WTC11 (cell line): ENCODE data around the gene ZNF142. TPM values are rescaled to one million over a fixed set of nuclear protein-coding genes. Genes with fewer than 3 reads are reported as not detected.

ENCODE experiments used
- ATAC-seq: fragments of 200-7000 bp; cut with Tn5 transposase; 2 replicates; pipeline ENCODE4 v1.10.0; 2021; ENCODE audit warnings: mild to moderate bottlenecking, moderate library complexity
- CTCF ChIA-PET: fragments of 300-600 bp; sonication (Branson Sonifier 250); formaldehyde crosslinking; loops from one replicate; lab custom pipeline; 2021; ENCODE audit warnings: antibody characterized with exemption; lab: Charles Lee
- POLR2A ChIA-PET: fragments of 350-600 bp; sonication (Branson Sonifier 250); formaldehyde crosslinking; loops from one replicate; lab custom pipeline; 2021; ENCODE audit warnings: antibody characterized with exemption; lab: Charles Lee
- DNase-seq: peaks from one replicate; pipeline ENCODE4 v3.0.0; 2021; ENCODE audit warnings: low spot score
- H3K27ac Mint-ChIP-seq: 2 replicates; pipeline ENCODE4 v1.8.0; 2021; ENCODE audit warnings: mixed read lengths
- H3K27me3 Mint-ChIP-seq: 2 replicates; pipeline ENCODE4 v1.8.0; 2021; ENCODE audit warnings: low read depth, mild to moderate bottlenecking, moderate library complexity, mixed read lengths
- H3K36me3 Mint-ChIP-seq: 2 replicates; pipeline ENCODE4 v1.8.0; 2021; ENCODE audit warnings: mixed read lengths
- H3K4me1 Mint-ChIP-seq: 2 replicates; pipeline ENCODE4 v1.8.0; 2022; ENCODE audit warnings: mixed read lengths
- H3K4me3 Mint-ChIP-seq: 2 replicates; pipeline ENCODE4 v1.8.0; 2021; ENCODE audit warnings: mild to moderate bottlenecking, moderate library complexity, mixed read lengths
- H3K9me3 Mint-ChIP-seq: 2 replicates; pipeline ENCODE4 v1.8.0; 2021; ENCODE audit warnings: mixed read lengths
- ATF1 ChIP-seq: sonication (generic); formaldehyde crosslinking; IDR thresholded peaks from 2 replicates; pipeline ENCODE4 v1.8.1; 2023; ENCODE audit warnings: mild to moderate bottlenecking, moderate library complexity, missing genetic modification reagents
- CBFB ChIP-seq: sonication (generic); formaldehyde crosslinking; IDR thresholded peaks from 2 replicates; pipeline ENCODE4 v1.8.1; 2022; ENCODE audit warnings: mild to moderate bottlenecking, low read depth, missing genetic modification reagents
- CREM ChIP-seq: sonication (generic); formaldehyde crosslinking; IDR thresholded peaks from 2 replicates; pipeline ENCODE4 v1.8.1; 2022; ENCODE audit warnings: mild to moderate bottlenecking, missing genetic modification reagents, moderate library complexity
- ELF4 ChIP-seq: sonication (generic); formaldehyde crosslinking; IDR thresholded peaks from 2 replicates; pipeline ENCODE4 v1.8.1; 2022; ENCODE audit warnings: low read depth, mild to moderate bottlenecking, moderate library complexity, missing genetic modification reagents
- FOXK1 ChIP-seq: sonication (generic); formaldehyde crosslinking; IDR thresholded peaks from 2 replicates; pipeline ENCODE4 v1.8.0; 2022; ENCODE audit warnings: mild to moderate bottlenecking, moderate library complexity, missing genetic modification reagents
- GRHL2 ChIP-seq: fragments of 250-450 bp; sonication (Bioruptor Pico); IDR thresholded peaks from 2 replicates; pipeline ENCODE4 v1.8.0; 2022; ENCODE audit warnings: mild to moderate bottlenecking, moderate library complexity; ENCODE audit not compliant: insufficient replicate concordance, severe bottlenecking
- NFE2L1 ChIP-seq: sonication (generic); formaldehyde crosslinking; IDR thresholded peaks from 2 replicates; pipeline ENCODE4 v1.8.1; 2023; ENCODE audit warnings: missing genetic modification reagents
- NR1H2 ChIP-seq: sonication (generic); formaldehyde crosslinking; IDR thresholded peaks from 2 replicates; pipeline ENCODE4 v1.9.0; 2021; ENCODE audit warnings: mild to moderate bottlenecking, moderate library complexity, missing genetic modification reagents
- OVOL2 ChIP-seq: fragments of 250-450 bp; sonication (Bioruptor Pico); IDR thresholded peaks from 2 replicates; pipeline ENCODE4 v1.9.0; 2021; ENCODE audit warnings: mild to moderate bottlenecking, borderline replicate concordance
- RELA ChIP-seq: sonication (generic); formaldehyde crosslinking; IDR thresholded peaks from 2 replicates; pipeline ENCODE4 v1.8.1; 2022; ENCODE audit warnings: missing genetic modification reagents, mild to moderate bottlenecking, borderline replicate concordance
- RORB ChIP-seq: fragments of 250-450 bp; sonication (Bioruptor Pico); IDR thresholded peaks from 2 replicates; pipeline ENCODE4 v1.9.0; 2021; ENCODE audit warnings: mild to moderate bottlenecking
- SOX15 ChIP-seq: fragments of 250-450 bp; sonication (Bioruptor Pico); IDR thresholded peaks from 2 replicates; pipeline ENCODE4 v1.9.0; 2021; ENCODE audit warnings: mild to moderate bottlenecking
- TCF7 ChIP-seq: sonication (generic); formaldehyde crosslinking; IDR thresholded peaks from 2 replicates; pipeline ENCODE4 v1.8.0; 2022; ENCODE audit warnings: mild to moderate bottlenecking, low read depth, missing genetic modification reagents, moderate library complexity
- ZNF121 ChIP-seq: sonication (generic); formaldehyde crosslinking; IDR thresholded peaks from 2 replicates; pipeline ENCODE4 v1.8.0; 2023; ENCODE audit warnings: missing genetic modification reagents
- ZNF138 ChIP-seq: sonication (generic); formaldehyde crosslinking; conservative IDR thresholded peaks from 2 replicates; pipeline ENCODE4 v1.8.1; 2022; ENCODE audit warnings: mild to moderate bottlenecking, moderate library complexity, missing genetic modification reagents
- ZNF219 ChIP-seq: sonication (generic); formaldehyde crosslinking; IDR thresholded peaks from 2 replicates; pipeline ENCODE4 v1.8.0; 2023; ENCODE audit warnings: missing genetic modification reagents, mild to moderate bottlenecking, borderline replicate concordance
- total RNA-seq: library from RNA; stranded (reverse); gene quantifications from 3 replicates; pipeline ENCODE4 v1.2.3, GENCODE V29; 2021
- TF ChIP-seq, protein P1 (sequence below): fragments of 250-450 bp; sonication (Bioruptor Pico); IDR thresholded peaks from 2 replicates; pipeline ENCODE4 v1.9.0; 2021; ENCODE audit warnings: mild to moderate bottlenecking
- TF ChIP-seq, protein P2 (sequence below): sonication (generic); formaldehyde crosslinking; conservative IDR thresholded peaks from 2 replicates; pipeline ENCODE4 v1.8.1; 2023; ENCODE audit warnings: mild to moderate bottlenecking, low read depth, missing genetic modification reagents, moderate library complexity
- TF ChIP-seq, protein P3 (sequence below): sonication (generic); formaldehyde crosslinking; IDR thresholded peaks from 2 replicates; pipeline ENCODE4 v1.8.1; 2023; ENCODE audit warnings: mild to moderate bottlenecking, missing genetic modification reagents
- TF ChIP-seq, protein P4 (sequence below): sonication (generic); formaldehyde crosslinking; IDR thresholded peaks from 2 replicates; pipeline ENCODE4 v1.8.1; 2022; ENCODE audit warnings: missing genetic modification reagents, borderline replicate concordance

The ZNF142 gene
- total RNA-seq, 1 experiment from 2014 or later, result 33.5 TPM

DNA sequence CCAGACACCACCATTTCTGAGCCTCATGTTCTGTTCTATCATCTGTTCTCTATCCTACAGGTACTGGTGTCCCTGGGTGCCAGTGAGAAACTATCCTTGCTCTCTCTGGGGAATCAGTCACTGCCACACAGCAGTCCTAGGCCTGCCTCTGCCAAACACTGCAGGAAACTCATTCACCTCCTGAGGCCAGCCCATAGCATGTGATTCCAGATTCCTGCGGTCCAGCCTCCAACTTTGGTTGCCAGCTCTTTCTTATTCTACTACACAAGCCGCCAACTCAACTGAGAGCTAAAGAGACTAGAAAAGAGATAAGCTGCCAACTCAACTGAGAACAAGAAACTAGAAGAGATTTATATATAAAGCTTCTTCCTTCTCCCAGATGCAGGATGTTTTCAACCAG, 42.4 kb upstream of the ZNF142 start (continued):
- no peak for TF ChIP-seq GRHL2 (CRISPR knock-in tag)
- TF ChIP-seq, protein P1, sequence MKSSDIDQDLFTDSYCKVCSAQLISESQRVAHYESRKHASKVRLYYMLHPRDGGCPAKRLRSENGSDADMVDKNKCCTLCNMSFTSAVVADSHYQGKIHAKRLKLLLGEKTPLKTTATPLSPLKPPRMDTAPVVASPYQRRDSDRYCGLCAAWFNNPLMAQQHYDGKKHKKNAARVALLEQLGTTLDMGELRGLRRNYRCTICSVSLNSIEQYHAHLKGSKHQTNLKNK (CRISPR knock-in tag), result no peak
- TF ChIP-seq ZNF138 (CRISPR knock-in tag), result no peak
- TF ChIP-seq TCF7 (CRISPR knock-in tag), result no peak
- TF ChIP-seq, protein P2, sequence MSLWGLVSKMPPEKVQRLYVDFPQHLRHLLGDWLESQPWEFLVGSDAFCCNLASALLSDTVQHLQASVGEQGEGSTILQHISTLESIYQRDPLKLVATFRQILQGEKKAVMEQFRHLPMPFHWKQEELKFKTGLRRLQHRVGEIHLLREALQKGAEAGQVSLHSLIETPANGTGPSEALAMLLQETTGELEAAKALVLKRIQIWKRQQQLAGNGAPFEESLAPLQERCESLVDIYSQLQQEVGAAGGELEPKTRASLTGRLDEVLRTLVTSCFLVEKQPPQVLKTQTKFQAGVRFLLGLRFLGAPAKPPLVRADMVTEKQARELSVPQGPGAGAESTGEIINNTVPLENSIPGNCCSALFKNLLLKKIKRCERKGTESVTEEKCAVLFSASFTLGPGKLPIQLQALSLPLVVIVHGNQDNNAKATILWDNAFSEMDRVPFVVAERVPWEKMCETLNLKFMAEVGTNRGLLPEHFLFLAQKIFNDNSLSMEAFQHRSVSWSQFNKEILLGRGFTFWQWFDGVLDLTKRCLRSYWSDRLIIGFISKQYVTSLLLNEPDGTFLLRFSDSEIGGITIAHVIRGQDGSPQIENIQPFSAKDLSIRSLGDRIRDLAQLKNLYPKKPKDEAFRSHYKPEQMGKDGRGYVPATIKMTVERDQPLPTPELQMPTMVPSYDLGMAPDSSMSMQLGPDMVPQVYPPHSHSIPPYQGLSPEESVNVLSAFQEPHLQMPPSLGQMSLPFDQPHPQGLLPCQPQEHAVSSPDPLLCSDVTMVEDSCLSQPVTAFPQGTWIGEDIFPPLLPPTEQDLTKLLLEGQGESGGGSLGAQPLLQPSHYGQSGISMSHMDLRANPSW (CRISPR knock-in tag), result no peak

DNA sequence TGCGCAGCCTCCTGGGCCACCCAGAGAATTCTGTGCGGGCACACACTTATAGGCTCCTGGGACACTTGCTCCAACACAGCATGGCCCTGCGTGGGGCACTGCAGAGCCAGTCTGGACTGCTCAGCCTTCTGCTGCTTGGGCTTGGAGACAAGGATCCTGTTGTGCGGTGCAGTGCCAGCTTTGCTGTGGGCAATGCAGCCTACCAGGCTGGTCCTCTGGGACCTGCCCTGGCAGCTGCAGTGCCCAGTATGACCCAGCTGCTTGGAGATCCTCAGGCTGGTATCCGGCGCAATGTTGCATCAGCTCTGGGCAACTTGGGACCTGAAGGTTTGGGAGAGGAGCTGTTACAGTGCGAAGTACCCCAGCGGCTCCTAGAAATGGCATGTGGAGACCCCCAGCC, 39.5 kb upstream of the ZNF142 start:
- CTCF ChIA-PET, result interaction anchor here (1.3 kb wide), 1 partner anchor 12 kb away, joined by 5 read pairs; the partner anchor contains the start of gene TTLL4
- H3K4me1 Mint-ChIP-seq, result no peaks in the 10 kb centered on the region

More for the DNA sequence above, 39.5 kb upstream of the ZNF142 start:
- TF ChIP-seq SOX15 (CRISPR knock-in tag) (no peak), ZNF121 (no peak), RELA (CRISPR knock-in tag) (no peak), RORB (no peak), ZNF138 (CRISPR knock-in tag) (no peak), OVOL2 (no peak), CREM (CRISPR knock-in tag) (no peak), FOXK1 (CRISPR knock-in tag) (no peak), CBFB (CRISPR knock-in tag) (no peak), NR1H2 (CRISPR knock-in tag) (no peak), NFE2L1 (CRISPR knock-in tag) (no peak), ELF4 (CRISPR knock-in tag) (no peak), ATF1 (CRISPR knock-in tag) (no peak), ZNF219 (CRISPR knock-in tag) (no peak)
- TF ChIP-seq, protein P2 (CRISPR knock-in tag), result no peak
- TF ChIP-seq, protein P3, sequence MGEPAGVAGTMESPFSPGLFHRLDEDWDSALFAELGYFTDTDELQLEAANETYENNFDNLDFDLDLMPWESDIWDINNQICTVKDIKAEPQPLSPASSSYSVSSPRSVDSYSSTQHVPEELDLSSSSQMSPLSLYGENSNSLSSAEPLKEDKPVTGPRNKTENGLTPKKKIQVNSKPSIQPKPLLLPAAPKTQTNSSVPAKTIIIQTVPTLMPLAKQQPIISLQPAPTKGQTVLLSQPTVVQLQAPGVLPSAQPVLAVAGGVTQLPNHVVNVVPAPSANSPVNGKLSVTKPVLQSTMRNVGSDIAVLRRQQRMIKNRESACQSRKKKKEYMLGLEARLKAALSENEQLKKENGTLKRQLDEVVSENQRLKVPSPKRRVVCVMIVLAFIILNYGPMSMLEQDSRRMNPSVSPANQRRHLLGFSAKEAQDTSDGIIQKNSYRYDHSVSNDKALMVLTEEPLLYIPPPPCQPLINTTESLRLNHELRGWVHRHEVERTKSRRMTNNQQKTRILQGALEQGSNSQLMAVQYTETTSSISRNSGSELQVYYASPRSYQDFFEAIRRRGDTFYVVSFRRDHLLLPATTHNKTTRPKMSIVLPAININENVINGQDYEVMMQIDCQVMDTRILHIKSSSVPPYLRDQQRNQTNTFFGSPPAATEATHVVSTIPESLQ (CRISPR knock-in tag), result no peak
- TF ChIP-seq, protein P4, sequence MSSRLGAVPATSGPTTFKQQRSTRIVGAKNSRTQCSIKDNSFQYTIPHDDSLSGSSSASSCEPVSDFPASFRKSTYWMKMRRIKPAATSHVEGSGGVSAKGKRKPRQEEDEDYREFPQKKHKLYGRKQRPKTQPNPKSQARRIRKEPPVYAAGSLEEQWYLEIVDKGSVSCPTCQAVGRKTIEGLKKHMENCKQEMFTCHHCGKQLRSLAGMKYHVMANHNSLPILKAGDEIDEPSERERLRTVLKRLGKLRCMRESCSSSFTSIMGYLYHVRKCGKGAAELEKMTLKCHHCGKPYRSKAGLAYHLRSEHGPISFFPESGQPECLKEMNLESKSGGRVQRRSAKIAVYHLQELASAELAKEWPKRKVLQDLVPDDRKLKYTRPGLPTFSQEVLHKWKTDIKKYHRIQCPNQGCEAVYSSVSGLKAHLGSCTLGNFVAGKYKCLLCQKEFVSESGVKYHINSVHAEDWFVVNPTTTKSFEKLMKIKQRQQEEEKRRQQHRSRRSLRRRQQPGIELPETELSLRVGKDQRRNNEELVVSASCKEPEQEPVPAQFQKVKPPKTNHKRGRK (CRISPR knock-in tag), result no peak
- POLR2A ChIA-PET, result no interaction called here
- Mint-ChIP-seq H3K27me3 (no peaks in the 10 kb centered on the region), H3K36me3 (peaks cover 8% of the 10 kb centered on the region), H3K9me3 (no peaks in the 10 kb centered on the region), H3K4me3 (no peak overlapping the region), H3K27ac (no peak overlapping the region)
- no peak for ATAC-seq
- no peak for DNase-seq
